Breast epithelium (tissue), 3 donors: ENCODE measurements around the gene PLXNA2.

ENCODE experiments used
- CTCF ChIP-seq, 3 donors: fragments of 450-650 bp; IDR thresholded peaks; one replicate each; pipeline ENCODE4 v1.5.1; 2016 to 2017; ENCODE audit warnings: antibody characterized with exemption in 3 of 3, mild to moderate bottlenecking in 3 of 3, moderate library complexity in 3 of 3
- POLR2A ChIP-seq: fragments of 450-650 bp; IDR thresholded peaks from one replicate; pipeline ENCODE4 v1.6.1; 2016; ENCODE audit warnings: antibody characterized with exemption, mild to moderate bottlenecking, moderate library complexity

GRCh38 chr1:208036106-208036808, 207.9 kb downstream of the PLXNA2 start:
- no peak for TF ChIP-seq POLR2A
- TF ChIP-seq CTCF (IDR thresholded peaks at IDR 0.05): no peak
